Activated naive CD4-positive, alpha-beta T cell (primary cell): Measurements from ENCODE around the gene SATB2.

Source experiments
- DNase-seq, 4 experiments: peaks; one replicate each; lab custom pipeline; 2025; lab: John Stamatoyannopoulos, UW

SATB2 gene

DNA sequence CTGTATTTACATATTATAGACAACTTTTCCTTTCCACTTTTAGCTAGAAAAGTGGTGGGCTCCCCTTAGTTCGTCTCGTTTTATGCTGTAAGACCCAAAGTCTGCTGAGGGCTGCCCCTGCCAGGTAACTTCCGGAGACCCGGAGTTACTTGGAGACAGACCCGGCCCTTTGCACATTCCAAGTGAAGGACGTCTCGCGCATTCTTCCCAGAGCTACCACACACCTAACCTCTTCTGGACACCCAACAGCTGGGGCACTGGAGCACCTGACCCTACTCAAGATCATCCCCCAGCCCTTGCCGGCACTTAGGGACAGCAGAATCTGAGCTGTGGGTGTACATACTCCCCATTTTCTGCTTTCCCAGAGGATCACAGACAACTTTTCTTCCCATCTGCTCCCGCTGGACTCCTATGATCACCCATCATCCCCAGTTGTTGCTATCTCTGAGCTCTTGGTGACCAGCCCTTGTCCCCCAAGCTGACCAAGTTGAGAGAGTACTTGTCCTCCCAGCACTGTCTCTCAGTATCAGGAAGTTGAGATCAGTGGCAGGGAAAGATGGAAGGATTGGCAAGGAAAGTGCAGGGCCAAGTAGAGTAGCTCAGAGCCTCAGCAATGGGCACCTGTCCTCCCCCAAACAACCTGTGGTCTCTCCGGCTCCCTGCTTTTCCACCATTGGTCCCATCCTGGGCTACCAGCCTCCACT lies 8.4 kb upstream of the SATB2 start:
- DNase-seq = no peak

DNA sequence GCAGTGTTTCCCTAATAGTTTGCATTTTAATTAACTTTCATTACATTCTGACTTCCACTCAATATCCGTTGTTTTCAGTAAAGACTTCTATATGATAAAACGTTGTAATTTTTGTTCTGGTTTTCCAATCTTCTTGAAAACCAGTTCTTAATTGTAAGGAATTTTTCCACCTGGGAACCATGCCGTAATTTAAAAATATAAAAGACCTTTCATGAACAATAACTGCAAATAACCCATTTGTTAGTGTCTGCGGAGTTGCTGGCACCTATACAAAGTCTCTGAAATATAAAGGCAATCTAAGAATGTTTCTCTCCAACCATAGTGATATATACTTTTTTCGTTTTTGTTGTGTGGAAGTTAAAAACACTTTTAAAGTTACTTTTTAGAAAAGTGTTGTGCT lies 7.7 kb upstream of the SATB2 start:
- no peak for DNase-seq

DNA sequence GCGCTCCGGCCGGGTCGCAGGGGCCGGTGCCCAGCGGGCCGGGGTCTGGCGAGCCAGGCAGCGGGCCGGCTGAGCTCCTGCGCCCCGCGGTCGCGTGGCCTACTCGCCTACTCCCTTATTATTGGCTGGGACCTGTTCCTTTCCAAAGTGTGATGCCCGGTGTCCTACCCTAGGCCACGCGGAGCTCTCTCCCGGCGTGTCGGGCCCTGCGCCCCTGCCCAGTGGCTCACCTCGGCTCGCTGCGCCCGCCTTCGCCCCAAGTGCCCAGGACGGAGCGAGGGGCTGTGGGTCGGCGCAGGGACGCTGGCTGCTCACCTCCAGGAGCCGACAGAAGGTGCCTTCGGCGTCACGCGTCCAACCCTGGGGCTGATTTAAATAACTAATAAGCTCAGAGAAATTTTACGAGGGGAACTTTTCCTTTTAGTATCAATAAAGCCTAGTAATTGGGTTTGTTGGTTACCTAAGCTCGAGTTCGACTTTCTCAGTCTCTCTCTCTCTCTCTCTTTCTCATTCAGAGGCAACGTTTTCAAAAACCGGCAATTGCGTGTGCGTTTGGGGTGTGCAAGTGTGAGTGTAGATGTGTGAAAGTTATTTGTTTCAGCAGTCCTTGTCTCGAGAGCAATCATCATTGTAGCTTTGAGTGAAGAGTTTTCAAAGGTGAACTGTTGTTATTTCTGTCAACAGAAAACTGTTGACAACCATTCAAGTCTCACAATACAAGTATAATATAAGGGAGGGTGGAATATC lies 7.0 kb upstream of the SATB2 start:
- no peak for DNase-seq

DNA sequence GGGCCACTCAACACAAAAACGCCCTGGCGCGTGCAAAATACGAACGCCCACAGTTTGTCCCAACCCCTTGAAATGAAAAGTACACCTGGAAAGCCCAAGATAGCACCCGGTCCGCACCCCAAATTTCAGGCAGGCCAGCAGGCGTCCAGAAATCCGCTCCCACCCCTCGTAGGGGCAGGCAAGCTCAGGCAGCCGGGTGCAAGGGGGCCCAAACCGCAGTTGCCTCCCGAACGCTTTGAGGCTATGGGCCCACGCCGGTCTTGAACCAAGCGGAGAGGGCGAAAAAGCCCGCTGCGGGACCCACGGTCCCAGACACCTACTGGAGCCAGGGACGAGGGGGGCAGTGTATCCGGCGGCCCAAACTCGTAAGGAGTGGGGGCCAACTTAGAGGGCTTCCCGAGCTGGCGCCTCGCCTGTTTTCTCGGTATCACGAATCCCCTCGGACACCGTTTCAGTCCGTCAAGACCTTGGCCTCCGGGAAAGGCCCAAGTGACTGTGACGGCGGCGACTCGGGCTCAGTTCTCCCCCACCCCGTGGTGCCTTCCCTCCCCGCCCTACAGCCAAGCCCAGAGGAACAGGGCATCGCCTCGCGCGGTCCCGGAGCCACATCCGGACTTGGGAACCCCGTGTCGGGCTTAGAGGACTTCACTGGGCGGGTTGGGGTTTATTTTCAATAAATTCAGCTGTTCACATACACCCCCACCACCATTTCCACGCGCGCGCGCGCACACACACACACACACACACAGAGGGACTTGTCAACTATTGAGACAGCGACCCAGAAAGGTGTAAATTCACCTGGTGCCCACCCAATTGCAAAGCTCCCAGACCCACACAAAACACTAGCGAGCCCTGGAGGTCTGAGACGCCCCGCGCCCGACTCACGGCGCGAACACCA lies 6.2 kb upstream of the SATB2 start:
- no peak for DNase-seq

DNA sequence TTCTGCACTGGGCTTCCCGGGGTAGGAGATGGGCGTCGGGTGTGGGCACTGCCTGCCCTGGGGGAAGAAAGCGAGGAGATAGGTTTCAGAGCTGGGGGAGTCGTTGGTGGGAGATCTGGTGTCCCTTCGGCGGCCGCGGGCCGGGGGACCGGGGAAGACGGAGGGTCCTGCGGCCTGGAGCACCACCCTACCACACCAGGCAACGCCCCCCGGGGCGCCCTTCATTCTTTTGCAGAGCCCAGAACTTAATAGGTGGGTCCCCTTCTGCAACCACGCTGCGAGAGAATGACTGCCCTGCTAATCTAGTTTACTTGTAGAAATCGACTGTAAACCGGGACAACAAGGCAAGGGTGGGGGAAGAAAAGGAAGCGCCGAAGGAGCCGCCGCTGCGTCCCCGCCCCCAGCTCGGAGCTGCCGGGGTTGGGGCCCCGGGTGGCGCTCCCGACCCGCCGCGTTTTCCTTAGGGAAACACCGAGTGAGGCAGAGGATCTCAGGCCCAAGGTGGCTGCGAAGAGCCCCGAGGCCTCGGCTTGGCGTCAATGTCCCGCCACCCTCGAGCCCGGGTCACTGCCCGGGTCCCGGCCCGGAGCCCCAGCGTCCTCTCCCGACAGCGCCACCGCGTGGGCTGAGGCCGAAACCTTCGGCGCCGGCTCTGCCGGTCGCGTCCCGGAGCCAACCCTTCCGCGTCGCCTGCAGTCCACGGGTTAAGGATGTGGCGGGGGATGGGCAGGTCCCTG lies 5.4 kb upstream of the SATB2 start:
- DNase-seq = peak in 1 of 4 experiments; percentile 33

DNA sequence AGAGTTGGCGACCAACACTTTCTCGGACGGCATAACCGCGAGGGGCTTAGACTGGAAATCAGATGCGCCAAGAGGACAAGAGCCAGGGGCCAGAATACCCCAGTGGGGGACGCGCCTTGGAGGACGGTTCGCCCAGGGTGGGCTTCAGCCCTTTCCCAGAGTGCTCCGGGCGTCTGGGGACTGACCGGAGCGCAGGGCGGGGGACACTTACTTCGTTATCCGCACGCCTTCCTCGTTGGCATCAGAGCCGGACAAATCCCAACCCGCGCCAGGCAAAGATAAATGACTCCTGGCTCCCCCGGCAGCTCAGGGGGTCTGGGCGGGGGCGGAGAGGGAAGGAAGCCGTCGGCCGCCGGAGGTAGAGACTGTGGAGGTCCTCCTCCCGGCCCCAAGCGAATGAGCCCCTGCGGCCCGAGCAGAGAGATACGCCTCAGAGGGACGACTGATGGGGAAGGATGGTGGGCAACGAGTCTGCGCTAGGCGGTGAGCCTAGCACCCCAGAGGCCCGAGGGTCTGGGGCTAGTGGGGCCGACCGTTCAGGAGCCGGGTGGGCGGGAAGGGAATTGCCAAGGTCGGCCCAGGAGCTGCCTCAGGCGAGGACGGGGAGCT lies 4.7 kb upstream of the SATB2 start:
- no peak for DNase-seq

DNA sequence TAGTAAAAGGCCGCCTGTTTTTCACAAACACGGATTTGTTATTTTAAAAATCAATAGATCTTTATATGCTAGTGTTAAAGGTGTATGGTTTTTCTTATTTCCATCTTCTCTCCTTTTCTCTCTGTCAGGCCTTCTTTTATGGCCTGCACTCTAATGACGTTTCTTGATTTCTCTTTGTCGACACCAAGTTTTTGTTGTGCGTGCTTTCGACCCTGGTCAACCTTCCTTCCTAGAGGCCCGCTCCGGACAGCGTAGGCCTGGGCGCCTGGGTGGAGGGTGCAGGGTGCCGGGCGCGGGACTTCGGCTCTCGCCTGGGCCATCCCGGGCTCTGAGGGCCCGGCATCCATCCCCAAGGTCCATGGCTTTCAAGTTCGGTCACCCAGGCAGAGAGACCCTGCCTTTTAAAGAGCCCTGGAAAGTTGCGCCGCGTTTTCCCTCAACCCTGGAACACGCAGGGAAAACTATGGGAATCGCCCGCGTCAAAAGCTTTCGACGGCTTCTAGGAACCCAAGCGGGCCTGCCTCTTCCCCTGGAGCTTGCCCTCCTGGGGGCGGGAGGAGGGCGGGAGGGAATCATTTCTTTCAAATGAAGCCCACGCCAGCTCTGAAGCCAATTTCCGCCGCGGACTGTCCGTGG lies 4.1 kb upstream of the SATB2 start:
- DNase-seq = no peak

DNA sequence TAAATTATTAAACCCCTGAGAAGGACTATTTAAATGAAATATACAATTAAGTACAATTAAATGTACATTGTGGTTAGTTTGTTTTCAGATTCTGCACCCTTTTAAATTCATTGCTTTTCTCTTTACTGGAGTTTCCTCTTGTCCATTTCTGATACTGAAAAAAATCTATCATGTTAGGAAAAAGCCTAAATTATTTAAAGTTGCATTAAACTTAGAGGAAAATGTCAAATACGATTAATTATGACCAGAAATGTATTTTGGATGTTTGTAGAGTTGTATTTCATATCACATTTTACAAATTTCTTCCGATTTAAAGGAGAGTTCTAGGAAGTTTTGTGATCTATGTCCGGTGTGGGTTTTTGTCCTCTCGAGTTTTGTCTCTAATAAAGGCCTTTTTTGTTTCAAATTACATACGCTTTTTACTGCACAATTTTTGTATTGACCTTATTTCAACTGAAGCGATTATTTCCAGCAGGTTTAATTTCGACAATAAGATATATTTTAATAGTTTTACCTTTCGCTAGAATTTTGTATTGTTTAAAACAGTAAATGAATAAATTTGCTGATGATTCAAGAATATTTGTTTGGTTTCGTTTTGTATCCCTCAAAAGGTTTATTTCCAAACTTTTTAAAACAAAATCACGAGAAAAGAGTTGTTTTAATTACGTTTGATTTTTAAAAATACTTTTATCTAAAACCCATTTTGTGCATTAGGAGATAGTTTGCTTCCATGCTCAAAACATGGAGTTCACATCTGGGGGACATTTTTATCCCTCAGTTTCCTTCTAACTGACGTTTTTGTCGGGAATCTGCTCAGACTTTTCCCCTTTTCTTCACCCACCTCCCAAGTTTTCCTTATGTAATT lies 3.3 kb upstream of the SATB2 start:
- no peak for DNase-seq

DNA sequence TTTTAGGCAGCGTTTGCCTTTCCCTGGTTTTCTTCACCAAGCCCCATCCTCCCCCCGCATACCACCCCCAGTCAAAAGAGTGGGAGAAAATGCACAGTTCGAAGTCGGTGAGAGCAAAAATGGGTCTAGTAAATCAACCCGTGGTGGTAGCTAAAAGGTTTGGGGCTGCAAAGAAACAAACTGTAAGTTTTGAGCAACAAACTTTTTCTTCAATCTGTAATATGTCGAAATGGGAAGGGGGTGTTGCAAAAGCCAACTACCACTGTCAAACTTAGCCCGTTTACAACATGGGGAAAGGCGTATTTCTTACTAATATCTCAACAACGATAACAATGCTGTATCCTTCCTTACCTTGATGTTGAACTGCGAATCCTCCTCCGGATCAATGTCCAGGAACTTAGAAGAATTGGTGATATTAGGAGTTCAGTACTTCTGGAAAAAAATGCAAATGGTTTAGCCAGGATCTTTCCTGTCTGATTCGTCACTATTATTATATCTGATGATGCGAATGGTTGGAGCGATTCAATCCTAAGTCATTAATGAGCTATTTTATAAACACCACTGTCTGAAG lies 2.4 kb upstream of the SATB2 start:
- no peak for DNase-seq

DNA sequence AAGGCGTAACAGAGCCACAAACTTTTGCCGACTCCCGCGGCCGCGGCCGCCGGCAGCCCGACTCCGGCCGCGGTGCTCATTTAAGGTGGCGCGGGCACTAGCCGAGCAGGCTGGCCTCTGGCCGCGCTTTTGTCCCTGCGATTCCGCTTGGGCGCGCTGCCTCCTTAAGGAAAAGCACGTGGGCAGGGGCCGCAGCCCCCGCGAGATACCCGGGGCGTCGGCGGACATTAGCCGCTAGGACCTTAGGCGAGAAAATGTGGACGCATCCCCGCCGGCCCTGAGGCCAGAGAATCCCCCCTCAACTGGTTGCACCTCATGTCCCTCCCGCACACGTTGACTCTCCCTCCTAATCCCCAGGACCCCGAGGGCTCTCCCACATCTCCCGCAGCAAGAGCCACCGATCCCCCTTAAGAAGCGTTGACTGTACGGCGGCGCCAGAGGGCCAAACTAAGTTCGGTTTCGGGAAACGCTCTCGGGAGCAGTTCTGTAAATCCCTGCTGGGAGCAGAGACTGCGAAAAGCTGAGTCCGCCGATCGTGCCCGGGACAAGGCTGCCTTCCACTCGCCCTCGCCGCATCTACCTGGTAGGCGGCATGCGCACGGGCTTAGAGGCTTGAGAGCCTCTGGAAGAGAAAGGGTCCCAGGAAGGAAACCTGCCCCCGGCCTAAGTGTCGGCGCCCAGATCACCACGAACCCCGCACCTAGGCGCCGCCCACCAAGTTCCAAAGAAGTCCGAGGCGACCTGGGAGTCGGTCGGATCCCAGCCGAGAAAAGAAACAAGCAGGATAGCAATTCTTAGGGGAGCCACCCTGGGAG lies 1.8 kb upstream of the SATB2 start:
- peak; percentile 24 to 50 (median 29) for DNase-seq

DNA sequence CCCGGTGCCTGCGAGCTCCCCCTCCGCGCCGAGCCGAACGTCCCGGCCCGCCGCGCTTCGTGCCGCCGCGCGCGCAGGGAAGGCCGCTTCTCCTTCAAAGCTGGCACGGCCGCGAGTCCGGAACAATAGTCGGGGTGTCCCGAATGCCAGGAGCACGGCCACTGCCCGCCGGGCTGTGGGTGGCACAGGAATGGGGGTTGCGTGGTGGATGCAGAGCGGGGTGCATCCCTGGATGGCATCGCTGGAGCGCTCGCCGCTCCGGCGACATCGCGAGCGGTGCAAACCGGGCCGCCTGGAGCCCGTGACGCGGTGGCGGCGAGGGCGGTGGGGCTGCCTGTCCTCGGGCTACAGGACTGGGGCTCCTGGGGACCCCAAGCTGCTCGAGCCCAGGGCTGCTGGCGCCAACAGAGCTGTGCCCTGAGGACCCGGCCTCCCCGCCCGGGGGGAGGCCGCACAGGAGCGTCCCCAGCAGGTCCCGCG lies 1.1 kb upstream of the SATB2 start:
- no peak for DNase-seq

DNA sequence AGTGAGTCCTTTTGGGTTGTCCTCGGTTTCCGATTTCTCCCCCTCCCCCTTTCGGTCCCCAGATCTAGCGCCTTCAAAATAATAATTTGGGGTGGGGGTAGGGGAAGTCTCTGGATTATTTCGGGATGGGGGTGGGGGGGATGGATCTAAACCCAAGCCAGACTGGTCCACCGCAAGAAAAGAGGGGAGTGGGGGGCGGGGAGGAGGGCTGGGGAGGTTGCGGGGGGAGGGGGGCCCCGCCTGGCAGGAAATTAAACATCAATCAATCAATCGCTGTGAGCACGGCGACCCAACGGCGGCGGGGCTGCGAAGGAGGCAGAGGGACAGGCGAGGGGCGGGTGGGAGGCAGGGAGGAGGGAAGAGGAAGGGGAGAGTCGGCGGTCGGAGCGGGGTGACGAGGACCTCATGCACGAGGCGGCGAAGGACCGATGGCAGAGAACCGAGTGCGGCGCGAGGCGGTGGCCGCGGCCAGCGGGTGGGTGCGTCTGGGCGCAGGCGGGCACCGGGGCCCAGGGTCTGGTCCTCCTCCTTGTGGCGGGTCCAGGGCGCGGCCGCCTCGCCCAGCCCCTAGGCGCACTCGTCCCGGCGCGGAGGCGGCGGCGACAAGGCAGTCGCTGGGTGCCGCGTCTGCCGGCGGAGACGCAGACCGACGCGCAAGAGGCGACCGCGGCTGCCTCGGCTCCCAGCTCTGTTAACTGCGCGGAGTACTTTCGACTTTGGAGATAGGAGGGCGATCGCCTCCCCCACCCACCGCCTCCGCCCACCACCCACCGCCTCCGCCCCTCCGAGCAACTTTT lies 468 bp upstream of the SATB2 start:
- DNase-seq = no peak

DNA sequence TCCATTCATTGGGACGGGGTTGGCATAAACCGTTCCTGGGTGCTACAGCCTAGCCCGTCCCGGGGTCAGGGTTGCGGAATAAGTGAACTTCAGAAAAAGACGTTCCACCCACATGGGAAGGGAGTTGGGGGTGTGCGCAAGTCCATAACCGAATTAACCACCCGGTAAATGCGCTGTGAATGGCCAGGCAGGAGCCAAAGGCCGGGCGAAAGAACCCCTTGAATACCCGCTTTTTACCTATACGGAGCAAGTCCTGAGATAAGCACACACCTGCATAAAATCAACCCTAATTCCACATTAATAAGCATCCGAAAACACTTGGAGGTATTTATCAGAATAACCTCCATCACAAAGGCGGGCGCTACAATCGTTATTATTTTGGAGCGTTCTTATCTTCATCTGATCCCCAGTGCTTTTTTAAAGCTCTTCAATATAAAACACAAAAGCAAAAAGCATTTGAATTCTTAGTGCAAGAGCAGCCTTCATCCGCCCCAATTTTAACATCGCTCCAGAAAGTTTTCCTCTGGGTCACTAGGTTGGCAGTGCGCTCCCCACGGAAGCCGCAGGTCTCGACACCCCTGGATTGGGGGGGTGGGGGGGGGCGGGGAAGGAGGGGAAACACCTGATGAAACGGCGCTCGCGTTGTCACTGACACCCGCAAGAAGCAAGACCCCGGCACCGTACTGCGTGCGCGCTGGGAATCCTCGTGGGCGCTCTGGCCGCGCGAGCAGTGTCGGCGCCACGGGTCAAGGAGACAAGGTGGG lies 1.2 kb downstream of the SATB2 start:
- DNase-seq = no peak

DNA sequence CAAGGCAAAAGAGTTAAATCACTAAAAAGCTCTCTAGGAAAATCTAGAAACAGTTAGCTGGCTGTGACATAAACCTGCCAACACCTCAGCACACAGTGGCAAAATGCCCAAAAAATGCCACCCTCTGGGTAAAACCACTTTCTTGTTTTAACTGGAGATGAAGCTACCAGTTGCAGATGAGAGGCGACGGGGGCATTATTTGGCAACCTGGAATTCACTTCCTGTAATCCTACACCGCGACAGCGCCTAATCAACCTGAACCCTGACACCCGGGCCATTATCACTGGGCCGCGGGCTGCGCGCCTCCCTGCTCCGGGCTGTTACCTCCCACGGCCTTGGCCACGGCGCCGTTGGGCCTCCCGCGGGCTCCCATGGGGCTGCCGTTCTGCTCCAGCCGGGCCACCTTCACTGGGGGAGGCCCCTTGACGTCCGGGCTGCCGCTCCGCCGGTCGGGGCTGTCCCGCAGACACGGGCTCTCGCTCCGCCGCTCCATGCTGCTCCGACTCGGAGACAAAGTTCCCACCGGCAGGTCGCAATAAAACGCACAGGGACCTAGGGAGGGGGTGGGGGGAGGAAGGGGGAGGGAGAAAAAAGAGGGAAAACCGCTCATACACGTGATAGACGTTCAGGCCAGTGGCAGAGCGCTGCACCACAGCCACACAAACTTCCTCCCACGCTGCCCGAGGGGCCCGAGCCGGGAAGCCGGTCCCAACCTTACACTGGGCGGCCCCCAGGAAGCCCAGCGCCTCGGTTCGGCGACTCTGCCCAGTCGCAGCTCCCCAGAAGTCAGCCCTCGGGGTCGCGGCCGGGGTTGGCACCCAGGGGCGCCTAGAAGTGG lies 2.0 kb downstream of the SATB2 start:
- no peak for DNase-seq

DNA sequence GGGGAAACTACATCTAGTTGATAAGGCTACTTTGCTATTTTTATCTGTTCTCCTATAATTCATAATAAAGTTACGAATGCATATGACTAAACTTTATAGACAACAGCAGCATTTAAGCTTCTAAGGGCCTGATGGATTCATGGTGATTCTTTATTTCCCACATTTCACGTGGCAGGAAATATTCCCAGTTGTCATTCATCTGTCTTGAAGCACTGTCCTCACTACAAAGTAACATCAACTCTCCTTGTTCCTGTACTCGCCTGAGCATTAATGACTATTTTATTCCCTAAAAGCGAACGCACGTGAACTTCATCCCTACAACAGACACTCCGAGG lies 2.6 kb downstream of the SATB2 start:
- DNase-seq = no peak

DNA sequence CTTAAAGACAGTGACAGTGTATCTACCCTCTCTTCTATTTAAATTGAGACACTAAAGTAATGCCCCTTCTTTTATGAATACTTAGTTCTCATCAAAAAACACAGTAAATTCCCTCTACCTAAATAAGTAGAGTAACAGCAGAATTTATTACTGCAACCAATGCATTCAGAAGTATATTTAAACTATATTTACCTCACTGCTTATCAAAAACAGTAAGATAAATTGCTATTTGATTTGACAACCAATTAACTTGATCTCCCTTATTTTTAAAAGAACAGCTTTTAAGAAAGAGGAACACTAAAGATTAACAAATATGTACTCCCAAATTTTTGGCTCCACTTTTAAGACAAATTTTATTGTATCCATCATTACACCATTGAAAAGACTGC lies 4.8 kb downstream of the SATB2 start:
- DNase-seq = no peak
